Stimulated activated CD8-positive, alpha-beta memory T cell treated with anti-CD3 and anti-CD28 coated beads, Interleukin-15, amount 100 ng/mL, for 24 hours (primary cell): Measurements from ENCODE around the gene ABCD3.

ENCODE experiments used
- DNase-seq: peaks from one replicate; pipeline ENCODE4 v3.0.0-alpha.2; 2020; ENCODE audit warnings: low read depth

Gene ABCD3

DNA sequence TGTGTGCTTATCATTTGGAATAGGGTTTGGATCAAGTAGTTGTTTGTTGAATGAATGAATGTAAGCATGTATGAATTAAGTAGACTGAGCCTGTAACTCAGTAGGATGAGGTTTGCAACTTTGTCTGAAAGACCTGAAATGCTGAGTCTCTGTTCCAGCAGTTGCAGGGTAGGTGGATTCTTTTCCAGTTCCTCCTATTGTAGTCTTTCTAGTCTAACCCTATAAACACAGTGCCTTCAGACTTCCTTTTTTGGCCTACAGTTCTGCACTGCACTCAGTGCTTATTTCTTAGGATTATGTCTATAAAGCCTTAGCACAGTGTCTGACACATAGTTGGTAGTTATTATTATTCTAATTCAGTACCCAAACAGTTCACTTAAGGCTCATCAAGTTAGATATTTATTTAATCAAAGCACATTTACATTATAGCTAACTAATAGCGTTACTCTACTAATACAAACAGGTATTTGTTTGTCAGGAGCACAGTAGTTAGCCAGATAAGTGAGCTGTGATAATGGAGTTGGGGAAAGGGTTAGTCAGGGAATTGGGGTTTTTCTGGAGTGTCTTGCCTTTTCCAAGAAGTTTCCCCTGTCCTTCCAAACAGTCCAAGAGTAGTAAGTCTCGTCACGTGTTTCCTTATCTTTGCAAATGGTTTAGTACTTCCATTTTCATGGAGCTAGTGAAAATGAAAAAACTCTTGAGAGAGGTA is 45.0 kb downstream of the ABCD3 start:
- no peak for DNase-seq

- DNase-seq = no peak
Observed at GRCh38 chr1:94463765-94464330, 45.7 kb downstream of the ABCD3 start.

DNA sequence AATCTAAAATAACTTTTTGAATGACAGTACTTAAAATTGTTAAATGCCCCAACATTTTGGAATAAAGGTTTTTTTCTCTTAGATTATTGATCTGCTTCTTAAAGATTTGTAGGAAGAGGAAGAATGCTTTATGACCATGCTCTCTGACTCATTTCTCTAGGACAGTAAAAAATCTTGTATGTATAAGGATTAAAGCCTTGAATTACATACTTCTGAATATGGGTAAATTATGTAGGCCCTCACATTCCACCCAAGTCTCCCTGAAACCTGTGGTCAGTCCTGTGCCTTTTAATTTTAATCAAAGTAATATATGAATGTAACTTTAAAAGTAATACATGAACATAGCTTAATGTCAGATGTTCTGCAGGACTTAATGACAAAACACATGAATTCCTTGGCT is 50.5 kb downstream of the ABCD3 start:
- no peak for DNase-seq

GRCh38 chr1:94471271-94471670 is 53.1 kb downstream of the ABCD3 start:
- no peak for DNase-seq

- DNase-seq = no peak
Observed at GRCh38 chr1:94475232-94475631, 57.0 kb downstream of the ABCD3 start.

DNA sequence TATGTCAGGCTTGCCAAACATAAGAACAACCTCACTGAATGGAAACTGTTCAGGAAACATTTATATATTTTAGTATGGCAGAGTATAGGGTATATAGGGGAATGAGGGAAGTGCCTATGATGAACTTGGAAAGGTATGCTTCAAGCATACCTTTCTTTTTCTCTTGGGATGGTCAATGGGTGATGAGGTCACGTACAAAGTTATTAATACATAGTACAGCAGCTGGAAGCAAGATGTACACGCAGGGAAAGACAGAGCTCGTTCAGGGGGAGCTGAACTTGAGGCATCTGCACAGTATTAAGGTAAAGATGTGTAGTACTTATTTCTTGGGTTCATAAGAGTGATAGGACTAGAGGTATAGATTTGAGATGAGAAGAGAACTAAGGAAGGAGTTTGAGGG is 61.5 kb downstream of the ABCD3 start:
- no peak for DNase-seq

- DNase-seq = no peak
Observed at GRCh38 chr1:94481473-94481933, 63.3 kb downstream of the ABCD3 start.

GRCh38 chr1:94486990-94487389 is 68.8 kb downstream of the ABCD3 start:
- no peak for DNase-seq

DNA sequence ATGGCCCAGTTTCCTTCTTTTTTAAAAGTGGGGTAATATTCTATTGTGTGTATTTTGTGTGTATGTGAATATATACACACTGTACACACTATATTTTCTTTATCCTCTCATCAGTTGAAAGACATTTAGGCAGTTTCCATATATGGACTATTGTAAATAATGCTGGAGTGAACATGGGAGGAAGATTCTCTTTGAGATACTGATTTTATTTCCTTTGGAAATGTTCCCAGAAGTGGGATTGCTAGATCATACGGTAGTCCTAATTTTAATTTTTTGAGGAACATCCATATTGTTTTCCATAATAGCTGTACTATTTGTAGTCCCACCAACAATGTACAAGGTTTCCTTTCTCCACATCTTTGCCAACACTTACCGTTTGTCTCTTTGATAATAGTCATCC is 72.4 kb downstream of the ABCD3 start:
- no peak for DNase-seq

- DNase-seq = no peak
Observed at GRCh38 chr1:94496076-94496755, 78.0 kb downstream of the ABCD3 start.

DNA sequence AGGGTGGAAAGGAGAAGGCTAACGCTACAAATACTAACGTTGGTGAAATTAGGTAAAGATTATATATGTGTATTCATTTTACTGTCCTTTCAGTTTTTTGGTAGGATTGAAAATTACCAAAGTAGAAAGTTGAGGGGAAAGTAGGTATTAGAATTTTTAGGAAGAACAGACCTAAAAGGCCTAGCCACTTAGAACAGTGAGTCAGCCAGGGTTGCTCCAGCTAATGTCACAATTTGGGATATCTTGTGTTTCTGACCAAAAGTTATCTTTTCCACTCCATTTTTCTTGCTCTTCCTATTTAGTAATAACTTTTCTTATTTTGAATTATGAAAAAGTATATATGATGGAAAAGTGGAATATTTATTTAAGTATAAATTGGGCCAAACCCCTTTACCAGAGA is 83.2 kb downstream of the ABCD3 start:
- DNase-seq = no peak

DNA sequence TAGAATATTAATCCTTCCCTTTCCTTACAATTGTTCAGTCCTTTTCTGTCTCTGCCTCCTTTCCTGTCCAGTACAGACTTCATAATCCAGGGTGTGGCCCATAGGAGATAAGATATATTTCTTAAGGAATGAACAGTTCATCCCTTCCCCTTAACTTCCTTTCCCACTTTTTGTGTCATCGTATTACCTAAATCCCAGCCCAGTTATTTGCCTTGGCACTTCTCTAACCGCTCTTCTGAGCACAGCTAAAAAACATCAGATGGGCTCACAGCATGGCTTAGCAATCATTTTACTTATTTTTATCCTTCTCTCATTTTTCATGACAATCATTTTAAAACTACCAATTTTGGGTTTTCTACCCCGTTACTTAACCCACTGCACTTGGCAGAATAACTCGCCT is 83.7 kb downstream of the ABCD3 start:
- DNase-seq = no peak

GRCh38 chr1:94503153-94503552 is 85.0 kb downstream of the ABCD3 start:
- no peak for DNase-seq

- DNase-seq = no peak
Observed at GRCh38 chr1:94504601-94505000, 86.4 kb downstream of the ABCD3 start.

GRCh38 chr1:94512816-94513215 is 94.6 kb downstream of the ABCD3 start:
- DNase-seq = no peak

GRCh38 chr1:94514095-94514727 is 96.0 kb downstream of the ABCD3 start:
- no peak for DNase-seq

GRCh38 chr1:94515296-94515947 is 97.2 kb downstream of the ABCD3 start:
- DNase-seq = no peak

DNA sequence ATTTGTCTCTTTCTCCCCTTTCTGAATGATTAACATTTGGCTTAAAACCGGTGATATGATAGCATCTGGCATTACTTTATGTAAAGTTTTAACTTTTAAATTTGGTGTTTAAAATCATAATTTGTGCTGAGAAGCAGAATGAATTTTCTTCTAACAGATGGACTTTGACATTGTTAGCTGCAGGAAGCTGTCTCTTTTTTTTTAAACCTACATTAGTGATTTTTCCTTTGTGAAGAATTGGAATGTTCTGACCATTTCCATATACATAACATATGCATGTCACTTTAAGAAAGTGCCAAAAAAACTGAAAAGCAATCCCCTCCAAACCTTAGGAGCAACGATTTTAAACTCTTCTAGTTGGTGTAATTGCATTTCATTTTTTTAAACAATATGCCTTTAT is 101.2 kb downstream of the ABCD3 start:
- no peak for DNase-seq

DNA sequence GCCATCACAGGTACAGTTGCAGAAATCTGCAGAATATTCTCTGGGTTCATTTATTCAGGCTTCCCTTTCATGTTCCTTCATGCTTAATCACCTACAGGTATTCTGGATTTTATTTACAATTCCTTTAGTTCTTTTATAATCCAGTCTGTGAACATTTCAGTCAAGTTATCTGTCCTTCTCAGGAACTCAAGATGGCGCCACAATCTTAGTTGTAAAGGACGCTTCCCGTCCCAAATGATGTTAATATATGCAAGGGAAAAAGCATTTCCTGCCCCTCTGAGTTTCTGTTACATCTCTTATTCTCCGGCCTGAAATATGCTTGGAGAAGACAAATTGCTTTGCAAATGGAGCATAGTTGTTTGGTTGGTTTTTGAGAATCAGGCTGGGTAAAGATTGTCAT is 104.1 kb downstream of the ABCD3 start:
- no peak for DNase-seq

DNA sequence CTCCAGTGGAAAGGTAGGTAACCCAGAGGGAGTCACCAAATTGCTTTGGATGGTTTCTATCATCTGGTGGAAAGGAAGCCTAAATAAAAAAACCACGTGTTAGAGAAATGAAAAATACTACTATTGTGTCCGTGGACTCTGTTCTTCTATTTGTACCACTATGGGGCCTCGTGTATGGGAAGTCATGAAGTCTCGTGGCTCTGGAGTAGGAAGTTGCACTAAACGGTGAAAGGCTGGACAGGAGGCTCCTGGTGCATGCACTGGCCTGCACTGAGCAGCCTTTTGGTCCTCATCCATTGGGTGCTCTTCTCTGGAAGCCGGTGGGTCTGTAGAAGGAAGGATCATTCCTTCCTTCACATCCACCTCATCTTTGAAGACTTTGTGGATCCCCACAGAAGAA is 106.3 kb downstream of the ABCD3 start:
- no peak for DNase-seq

- DNase-seq = no peak
Observed at GRCh38 chr1:94526152-94526980, 108.2 kb downstream of the ABCD3 start.
